Upper lobe of left lung (tissue), 6 donors: ENCODE measurements around the gene KHSRP. TPM values are rescaled to one million over a fixed set of nuclear protein-coding genes. Genes with fewer than 3 reads are reported as not detected.
"Not testable (repeated sequence)": the region's sequence is repeated elsewhere in the genome, so short reads cannot be mapped to it uniquely, and the experiment has no call there.

Source experiments
- ATAC-seq, 2 donors: fragments of 200-7000 bp; cut with Tn5 transposase; one replicate each; pipeline ENCODE4 v1.9.1; 2022; ENCODE audit warnings: mild to moderate bottlenecking in 2 of 2, moderate library complexity in 2 of 2; ENCODE audit not compliant: low FRiP score in 2 of 2
- DNase-seq, 2 donors: peaks; one replicate each; pipeline ENCODE4 v3.0.0-alpha.2; 2019 to 2020
- H3K27ac ChIP-seq, 4 donors: fragments of 200-600 bp; sonication (generic); one replicate each; pipeline ENCODE4 v1.5.1; 2016 to 2019
- H3K27me3 ChIP-seq, 4 donors: fragments of 200-600 bp; sonication (generic); one replicate each; pipeline ENCODE4 v1.5.1; 2017 to 2019
- H3K36me3 ChIP-seq, 4 donors: fragments of 200-600 bp; sonication (generic); one replicate each; pipeline ENCODE4 v1.5.1; 2016 to 2019
- H3K4me1 ChIP-seq, 4 donors: fragments of 200-600 bp; sonication (generic); one replicate each; pipeline ENCODE4 v1.5.1; 2018 to 2019
- H3K4me3 ChIP-seq, 4 donors: fragments of 200-600 bp; sonication (generic); one replicate each; pipeline ENCODE4 v1.5.1; 2017 to 2019; ENCODE audit warnings: mild to moderate bottlenecking in 2 of 4, moderate library complexity in 1 of 4
- H3K9me3 ChIP-seq, 4 donors: fragments of 200-600 bp; sonication (generic); one replicate each; pipeline ENCODE4 v1.5.1; 2018 to 2019
- EP300 ChIP-seq, 4 donors: sonication (generic); formaldehyde crosslinking; IDR thresholded peaks; one replicate each; pipeline ENCODE4 v1.5.1; 2017; ENCODE audit warnings: antibody characterized with exemption in 4 of 4, control low read depth in 2 of 4
- POLR2A ChIP-seq, 4 donors: fragments of 450-650 bp; IDR thresholded peaks; one replicate each; pipeline ENCODE4 v1.5.1; 2016 to 2017; ENCODE audit warnings: antibody characterized with exemption in 4 of 4, mild to moderate bottlenecking in 2 of 4
- POLR2AphosphoS5 ChIP-seq, 2 donors: sonication (generic); formaldehyde crosslinking; IDR thresholded peaks; one replicate each; pipeline ENCODE4 v1.5.1; 2017; ENCODE audit warnings: antibody characterized with exemption in 2 of 2
- WGBS, 2 donors: methylation state at CpG; one replicate each; pipeline ENCODE4 v1.1.5; 2017 to 2018; 5-methylcytosine and 5-hydroxymethylcytosine counted together
- total RNA-seq, 6 donors: library from RNA; depleted of rRNA in 4 of 6; stranded (reverse); fragments of >200 nt in 4 of 6; gene quantifications; one replicate each; pipeline versions ENCODE4 v1.1.0 to v1.2.1, GENCODE V29; 2016 to 2021
- TF ChIP-seq, protein P1 (sequence below), 6 experiments: fragments of 450-650 bp in 4 of 6; fragments of 200-600 bp in 2 of 6; sonication (generic) in 2 of 6; IDR thresholded peaks; one replicate each; pipeline ENCODE4 v1.5.1; 2016 to 2019; ENCODE audit warnings: antibody characterized with exemption in 6 of 6
- donor health status: DM: no; HTN: no; CAD: no; lungs with moderate emphysema.
- donor health status: DM: no; HTN: yes; CAD: no; lungs with severe emphysema.

The KHSRP gene
- total RNA-seq, 6 donors from 2014 or later = 115 to 198 (median 133) TPM

DNA sequence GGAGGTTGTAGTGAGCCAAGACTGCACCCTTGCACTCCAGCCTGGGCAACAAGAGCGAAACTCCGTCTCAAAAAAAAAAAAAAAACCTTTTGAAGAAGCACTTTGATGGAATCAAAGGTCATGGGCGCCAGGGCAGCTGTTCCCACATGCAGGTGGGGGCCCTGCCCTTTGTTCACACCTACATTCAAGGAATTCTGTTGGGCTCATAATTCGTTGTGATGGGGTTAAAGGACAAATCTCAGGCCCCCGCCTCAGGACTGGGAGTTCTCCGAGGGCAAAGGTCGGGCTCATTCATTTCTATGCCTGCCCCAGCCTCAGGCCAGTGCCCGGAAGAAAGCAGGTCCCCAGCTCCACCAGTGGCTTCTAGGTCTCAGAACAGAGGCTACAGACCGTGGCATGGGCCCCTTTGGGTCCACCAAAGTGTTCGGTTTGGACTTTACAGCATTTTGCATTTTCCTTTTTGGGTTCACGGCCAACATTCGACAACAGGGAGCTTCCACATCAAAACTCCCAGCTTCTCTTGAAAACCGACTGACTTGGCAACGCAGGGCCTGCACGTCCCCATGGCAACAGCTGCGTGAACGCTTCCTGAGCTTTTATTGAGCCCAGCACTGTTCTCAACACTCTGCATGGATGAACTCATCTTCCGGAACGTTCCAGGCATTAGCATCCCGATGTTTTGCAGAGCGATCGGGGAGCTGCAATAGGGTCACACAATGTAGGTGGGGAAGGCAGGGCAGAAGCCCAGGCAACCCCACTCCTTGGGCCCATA is 21.6 kb downstream of the KHSRP start:
- Histone ChIP-seq H3K4me1 (no peaks in the 10 kb centered on the region), H3K36me3 (no peaks in the 10 kb centered on the region), H3K27ac (no peak overlapping the region), H3K27me3 (no peaks in the 10 kb centered on the region), H3K4me3 (no peak overlapping the region), H3K9me3 (no peaks in the 10 kb centered on the region)
- DNase-seq (no peak), ATAC-seq (no peak)
- no peak for TF ChIP-seq POLR2A (IDR thresholded peaks at IDR 0.05)
- WGBS, 2 donors = 71 to 75% methylated on average over 22 of the region's 22 CpGs

DNA sequence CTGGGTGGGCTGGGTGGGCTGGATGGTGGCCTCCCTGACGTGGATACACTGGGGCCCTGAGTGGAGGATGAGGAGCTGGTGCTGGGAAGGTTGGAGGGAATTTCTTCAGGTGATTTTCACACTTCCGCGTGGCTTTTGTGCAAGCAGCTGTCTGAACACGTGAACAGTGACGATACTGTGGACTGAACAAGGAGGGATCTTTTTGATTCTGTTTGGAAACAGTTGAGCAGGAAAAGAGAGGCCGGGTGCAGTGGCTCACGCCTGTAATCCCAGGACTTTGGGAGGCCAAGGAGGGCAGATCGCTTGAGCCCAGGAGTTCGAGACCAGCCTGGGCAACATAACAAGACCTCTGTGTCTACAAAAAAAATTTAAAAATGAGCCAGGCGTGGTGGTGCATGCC is 22.6 kb downstream of the KHSRP start:
- H3K9me3 ChIP-seq = no peaks in the 10 kb centered on the region
- DNase-seq = no peak
- ATAC-seq = no peak
- no peak overlapping the region for H3K4me3 ChIP-seq
- H3K4me1 ChIP-seq = no peaks in the 10 kb centered on the region
- H3K36me3 ChIP-seq = no peaks in the 10 kb centered on the region
- H3K27me3 ChIP-seq = no peaks in the 10 kb centered on the region
- H3K27ac ChIP-seq = no peak overlapping the region
- TF ChIP-seq EP300 (IDR thresholded peaks at IDR 0.05) = no peak
- TF ChIP-seq POLR2AphosphoS5 (IDR thresholded peaks at IDR 0.05) = no peak
- no peak for TF ChIP-seq POLR2A (IDR thresholded peaks at IDR 0.05)
- TF ChIP-seq, protein P1, sequence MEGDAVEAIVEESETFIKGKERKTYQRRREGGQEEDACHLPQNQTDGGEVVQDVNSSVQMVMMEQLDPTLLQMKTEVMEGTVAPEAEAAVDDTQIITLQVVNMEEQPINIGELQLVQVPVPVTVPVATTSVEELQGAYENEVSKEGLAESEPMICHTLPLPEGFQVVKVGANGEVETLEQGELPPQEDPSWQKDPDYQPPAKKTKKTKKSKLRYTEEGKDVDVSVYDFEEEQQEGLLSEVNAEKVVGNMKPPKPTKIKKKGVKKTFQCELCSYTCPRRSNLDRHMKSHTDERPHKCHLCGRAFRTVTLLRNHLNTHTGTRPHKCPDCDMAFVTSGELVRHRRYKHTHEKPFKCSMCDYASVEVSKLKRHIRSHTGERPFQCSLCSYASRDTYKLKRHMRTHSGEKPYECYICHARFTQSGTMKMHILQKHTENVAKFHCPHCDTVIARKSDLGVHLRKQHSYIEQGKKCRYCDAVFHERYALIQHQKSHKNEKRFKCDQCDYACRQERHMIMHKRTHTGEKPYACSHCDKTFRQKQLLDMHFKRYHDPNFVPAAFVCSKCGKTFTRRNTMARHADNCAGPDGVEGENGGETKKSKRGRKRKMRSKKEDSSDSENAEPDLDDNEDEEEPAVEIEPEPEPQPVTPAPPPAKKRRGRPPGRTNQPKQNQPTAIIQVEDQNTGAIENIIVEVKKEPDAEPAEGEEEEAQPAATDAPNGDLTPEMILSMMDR (IDR thresholded peaks at IDR 0.05) = no peak
- WGBS, 2 donors = 83 to 88% methylated on average over 10 of the region's 10 CpGs

DNA sequence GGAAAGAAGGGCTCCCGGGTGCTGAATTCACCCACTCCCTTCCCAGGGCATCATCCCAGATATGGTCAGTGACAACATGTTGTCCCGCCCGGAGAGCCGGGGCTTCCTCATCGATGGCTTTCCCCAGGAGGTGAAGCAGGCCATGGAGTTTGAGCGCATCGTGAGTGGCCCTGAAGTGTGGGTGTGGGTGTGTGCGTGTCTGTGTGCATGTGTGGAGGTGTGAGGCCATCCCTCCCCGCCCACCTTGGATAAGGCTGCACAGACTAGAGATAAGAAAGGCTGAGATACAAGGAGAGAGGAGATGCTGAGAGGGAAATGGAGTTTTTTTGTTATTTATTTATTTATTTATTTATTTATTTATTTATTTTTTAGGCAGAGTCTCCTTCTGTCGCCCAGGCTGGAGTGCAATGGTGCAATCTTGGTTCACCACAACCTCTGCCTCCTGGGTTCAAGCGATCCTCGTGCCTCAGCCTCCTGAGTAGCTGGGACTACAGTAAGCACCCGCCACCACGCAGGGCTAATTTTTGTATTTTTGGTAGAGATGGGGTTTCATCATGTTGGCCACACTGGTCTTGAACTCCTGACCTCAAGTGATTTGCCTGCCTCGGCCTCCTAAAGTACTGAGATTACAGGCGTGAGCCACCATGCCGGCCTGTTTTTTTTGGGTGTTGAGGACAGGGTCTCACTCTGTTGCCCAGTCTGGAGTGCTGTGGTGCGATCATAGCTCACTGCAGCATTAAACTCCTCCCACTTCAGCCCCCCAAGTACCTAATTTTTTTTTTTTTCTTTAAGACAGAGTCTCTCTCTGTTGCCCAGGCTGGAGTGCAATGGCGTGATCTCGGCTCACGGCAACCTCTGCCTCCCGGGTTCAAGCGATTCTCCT is 24.3 kb downstream of the KHSRP start:
- H3K27ac ChIP-seq, H3K4me3 ChIP-seq, DNase-seq, H3K27me3 ChIP-seq, ATAC-seq, H3K9me3 ChIP-seq, H3K36me3 ChIP-seq, H3K4me1 ChIP-seq: not testable (repeated sequence)
- WGBS, 2 donors = 85 to 95% methylated on average over 23 of the region's 23 CpGs

DNA sequence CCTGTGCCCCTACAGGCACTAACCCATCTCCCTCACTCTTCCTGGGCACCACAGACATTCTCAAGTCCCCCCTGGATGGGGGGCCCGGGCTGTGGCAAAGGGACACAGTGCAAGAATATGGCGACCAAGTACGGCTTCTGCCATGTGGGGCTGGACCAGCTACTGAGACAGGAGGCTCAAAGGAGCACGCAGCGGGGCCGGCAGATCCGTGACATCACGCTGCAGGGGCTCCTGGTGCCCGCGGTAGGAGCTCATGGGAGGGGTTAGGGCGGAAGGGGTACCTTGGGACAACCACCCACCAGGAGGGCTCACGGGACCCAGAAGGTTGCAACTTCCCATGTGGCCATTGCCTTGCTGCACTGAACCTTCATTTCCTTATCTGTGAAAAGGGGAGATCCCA is 28.3 kb downstream of the KHSRP start:
- Histone ChIP-seq H3K4me3 (no peak overlapping the region), H3K4me1 (peaks cover 8 to 21% (median 11%) of the 10 kb centered on the region in 4 donors), H3K36me3 (peaks cover 0 to 4% (median 0%) of the 10 kb centered on the region in 4 donors), H3K9me3 (no peaks in the 10 kb centered on the region), H3K27me3 (no peaks in the 10 kb centered on the region), H3K27ac (no peak overlapping the region)
- DNase-seq = no peak
- ATAC-seq = no peak
- 92 to 95% methylated on average over 12 of the region's 12 CpGs for WGBS, 2 donors
- TF ChIP-seq EP300 (IDR thresholded peaks at IDR 0.05) = no peak
- no peak for TF ChIP-seq POLR2A (IDR thresholded peaks at IDR 0.05)

DNA sequence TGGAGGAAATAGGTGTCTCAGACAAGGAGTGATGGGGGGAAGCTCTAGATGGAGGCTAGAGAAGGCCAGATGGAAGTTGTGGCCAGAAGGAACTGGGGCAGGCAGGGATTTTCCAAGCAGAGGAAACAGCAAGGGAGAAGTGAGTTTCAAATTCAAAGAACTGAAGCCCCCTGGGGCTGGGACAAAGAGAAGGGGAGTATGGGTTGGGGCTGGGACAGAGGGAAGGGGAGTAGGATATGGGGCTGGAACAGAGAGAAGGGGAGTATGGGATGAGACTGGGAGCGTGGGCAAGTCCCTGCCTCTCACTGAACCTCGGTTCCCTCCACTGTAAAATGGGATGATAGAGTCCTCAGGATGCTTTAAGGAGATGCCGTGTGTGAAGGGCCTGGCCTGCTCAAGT is 29.8 kb downstream of the KHSRP start:
- H3K4me1 ChIP-seq = peaks cover 8 to 27% (median 11%) of the 10 kb centered on the region in 4 donors
- TF ChIP-seq POLR2A (IDR thresholded peaks at IDR 0.05) (no peak), POLR2AphosphoS5 (IDR thresholded peaks at IDR 0.05) (no peak), EP300 (IDR thresholded peaks at IDR 0.05) (no peak)
- TF ChIP-seq, protein P1 (IDR thresholded peaks at IDR 0.05) = no peak
- ATAC-seq (no peak), DNase-seq (no peak)
- no peak overlapping the region for H3K4me3 ChIP-seq
- 89 to 94% methylated on average over 3 of the region's 3 CpGs for WGBS, 2 donors
- no peaks in the 10 kb centered on the region for H3K9me3 ChIP-seq
- peaks cover under 1 to 15% (median 6%) of the 10 kb centered on the region in 4 donors for H3K36me3 ChIP-seq
- no peak overlapping the region for H3K27ac ChIP-seq
- H3K27me3 ChIP-seq = no peaks in the 10 kb centered on the region

DNA sequence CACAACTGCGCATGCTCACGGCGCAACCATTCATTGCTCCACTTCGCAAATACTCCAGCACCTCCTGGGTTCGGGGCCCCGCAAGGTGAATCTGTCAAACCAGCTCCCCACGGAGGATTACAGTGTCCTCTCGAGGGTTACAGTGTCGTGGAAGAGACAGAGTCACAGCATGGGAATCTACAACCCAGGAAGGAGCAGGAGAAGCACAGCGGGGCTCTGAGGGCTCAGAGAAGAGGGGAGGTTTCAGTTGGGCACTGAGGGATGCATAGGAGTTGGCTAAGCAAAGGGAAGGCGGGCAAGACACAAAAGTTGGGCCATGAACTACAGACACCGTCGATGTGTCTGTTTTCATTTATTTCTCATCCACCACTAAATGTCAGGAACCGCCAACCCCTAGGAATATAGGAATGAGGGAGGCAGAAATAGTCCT is 30.6 kb downstream of the KHSRP start:
- H3K27ac ChIP-seq = peak overlapping the region; percentile 90 to 97 (median 94)

More for the DNA sequence above, 30.6 kb downstream of the KHSRP start:
- no peaks in the 10 kb centered on the region for H3K9me3 ChIP-seq
- H3K36me3 ChIP-seq = peaks cover 8 to 23% (median 14%) of the 10 kb centered on the region in 4 donors
- peak overlapping the region; percentile 60 to 92 (median 74) for H3K4me3 ChIP-seq
- H3K27me3 ChIP-seq = no peaks in the 10 kb centered on the region
- no peak for ATAC-seq
- no peak for DNase-seq
- 29 to 30% methylated on average over 13 to 14 of the region's 14 CpGs for WGBS, 2 donors
- TF ChIP-seq POLR2A (IDR thresholded peaks at IDR 0.05) = no peak
- TF ChIP-seq, protein P1 (IDR thresholded peaks at IDR 0.05) = no peak
- no peak for TF ChIP-seq POLR2AphosphoS5 (IDR thresholded peaks at IDR 0.05)
- TF ChIP-seq EP300 (IDR thresholded peaks at IDR 0.05) = no peak
- peaks cover 8 to 27% (median 11%) of the 10 kb centered on the region in 4 donors for H3K4me1 ChIP-seq
